Measurements from ENCODE around the gene ITPK1. TPM values are rescaled to one million over a fixed set of nuclear protein-coding genes. Genes with fewer than 3 reads are reported as not detected.

The ITPK1 gene
- 30.7 and 56.9 TPM in 2 replicates for total RNA-seq

GRCh38 chr14:93115821-93116675 is at the start of gene ITPK1:
TSS of gene ITPK1 (minus strand) at chr14:93115925. CDS start at chr14:93115163, 762 bp downstream.

GRCh38 chr14:92922883-92923743 is 192.6 kb downstream of the ITPK1 start, which contains the start of gene CHGA:
TSS of gene CHGA (plus strand) at chr14:92923150. CDS start at chr14:92923360, 210 bp downstream.

Other genes starting within 250 kb of the ITPK1 start
- gene CHGA, start 192.8 kb downstream of the ITPK1 start, total RNA-seq = not detected in 2 replicates
- 6.6 and 14.2 TPM in 2 replicates for gene MOAP1, start 69.0 kb upstream of the ITPK1 start, total RNA-seq
- 3.8 and 5.4 TPM in 2 replicates for gene LYSET, start 69.4 kb upstream of the ITPK1 start, total RNA-seq
- gene GON7, start 91.1 kb upstream of the ITPK1 start, total RNA-seq = 3.3 and 9.9 TPM in 2 replicates
- gene UBR7, start 91.3 kb upstream of the ITPK1 start, total RNA-seq = 11.7 and 18.8 TPM in 2 replicates
- gene BTBD7, start 217.1 kb upstream of the ITPK1 start, total RNA-seq = 10.6 and 12.3 TPM in 2 replicates
- gene COX8C, start 231.3 kb upstream of the ITPK1 start, total RNA-seq = not detected in 2 replicates